NAMALWA (cell line): ENCODE measurements around the gene SPINK7.
"Not testable (repeated sequence)": the region's sequence is repeated elsewhere in the genome, so short reads cannot be mapped to it uniquely, and the experiment has no call there.

Source experiments
- DNase-seq: peaks from one replicate; pipeline ENCODE4 v3.0.0-alpha.2; 2015; ENCODE audit warnings: low spot score

SPINK7 gene

GRCh38 chr5:148312153-148312552 lies at the start of gene SPINK7:
Gene SPINK7, plus strand, starts transcription at chr5:148312423. Its CDS starts 61 bp downstream, at chr5:148312484.
- no peak for DNase-seq

- no peak for DNase-seq
Observed at GRCh38 chr5:148267962-148268361, 44.3 kb upstream of the SPINK7 start.

DNA sequence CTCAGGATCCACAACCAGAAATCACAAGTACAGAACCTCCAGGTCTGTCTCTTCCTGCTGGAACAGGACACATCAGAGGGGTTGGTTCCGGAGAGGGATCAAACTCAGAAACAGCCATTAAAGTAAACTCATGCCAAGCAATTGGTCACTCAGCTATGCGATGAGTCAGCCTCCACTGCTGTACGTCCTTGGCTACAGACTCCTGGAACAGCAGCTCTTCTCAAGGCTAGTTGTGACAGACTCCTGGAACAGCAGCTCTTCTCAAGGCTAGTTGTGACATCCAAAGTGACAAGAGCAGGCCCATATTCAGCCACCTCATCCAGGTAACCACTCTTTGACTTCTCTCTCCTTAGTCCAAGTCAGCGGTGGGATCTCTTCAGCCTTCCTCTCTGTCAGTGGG lies 43.7 kb upstream of the SPINK7 start, which contains the start of gene SPINK13:
Gene SPINK13, plus strand, starts transcription at position 229 of the 400 bp plus-strand sequence. CDS start 1,279 bp downstream, outside the sequence.
- no peak for DNase-seq

DNA sequence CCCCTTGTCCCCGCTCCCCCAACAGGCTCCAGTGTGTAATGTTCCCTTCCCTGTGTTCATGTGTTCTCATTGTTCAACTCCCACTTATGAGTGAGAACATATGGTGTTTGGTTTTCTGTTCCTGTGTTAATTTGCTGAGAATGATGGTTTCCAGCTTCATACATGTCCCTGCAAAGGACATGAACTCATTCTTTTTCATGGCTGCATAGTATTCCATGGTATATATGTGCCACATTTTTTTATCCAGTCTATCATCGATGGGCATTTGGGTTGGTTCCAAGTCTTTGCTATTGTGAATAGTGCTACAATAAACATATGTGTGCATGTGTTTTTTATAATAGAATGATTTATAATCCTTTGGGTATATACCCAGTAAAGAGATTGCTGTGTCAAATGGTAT lies 37.1 kb upstream of the SPINK7 start:
- not testable (repeated sequence) for DNase-seq

GRCh38 chr5:148280893-148281292 lies 31.3 kb upstream of the SPINK7 start:
- DNase-seq: not testable (repeated sequence)

GRCh38 chr5:148281336-148281735 lies 30.9 kb upstream of the SPINK7 start:
- DNase-seq: not testable (repeated sequence)

DNA sequence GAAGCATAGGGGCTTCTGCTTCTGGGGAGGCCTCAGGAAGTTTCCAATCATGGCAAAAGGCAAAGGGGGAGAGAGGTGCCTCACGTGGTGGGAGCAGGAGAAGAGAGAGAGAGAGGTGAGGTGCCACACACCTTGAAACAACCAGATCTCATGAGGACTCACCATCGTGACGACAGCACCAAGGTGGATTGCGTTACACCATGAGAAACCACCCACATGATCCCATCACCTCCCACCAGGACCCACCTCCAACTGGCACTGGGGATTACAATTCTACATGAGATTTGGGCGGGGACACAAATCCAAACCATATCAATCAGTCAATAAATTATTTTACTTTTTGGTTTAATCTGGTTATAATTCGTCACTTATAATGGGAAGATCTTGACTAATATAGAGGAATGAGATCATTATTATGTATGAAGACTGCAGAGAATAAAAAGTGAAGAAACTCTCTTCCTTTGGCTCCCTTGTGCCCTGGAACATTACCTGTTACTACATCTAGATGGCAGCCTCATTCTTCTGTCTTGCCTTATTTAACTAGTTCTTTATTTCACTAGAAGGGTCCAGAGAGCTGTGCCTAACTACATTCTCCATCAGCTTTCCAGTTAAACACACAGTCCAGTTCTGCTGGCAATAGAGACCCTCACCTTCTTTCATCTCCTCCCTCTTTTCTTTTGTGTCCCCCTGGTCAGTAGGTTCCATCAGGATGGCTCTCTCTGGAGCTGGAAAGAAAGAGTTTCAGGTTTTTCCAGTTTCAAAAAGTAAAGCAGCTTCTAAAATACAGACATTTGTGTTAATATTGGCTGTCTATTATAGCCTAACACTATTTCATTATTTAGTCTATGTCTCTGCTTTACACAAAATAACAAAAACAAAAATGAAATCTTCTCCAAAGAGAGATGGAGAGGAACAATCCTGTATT lies 21.7 kb upstream of the SPINK7 start:
- peak; percentile 34 for DNase-seq

DNA sequence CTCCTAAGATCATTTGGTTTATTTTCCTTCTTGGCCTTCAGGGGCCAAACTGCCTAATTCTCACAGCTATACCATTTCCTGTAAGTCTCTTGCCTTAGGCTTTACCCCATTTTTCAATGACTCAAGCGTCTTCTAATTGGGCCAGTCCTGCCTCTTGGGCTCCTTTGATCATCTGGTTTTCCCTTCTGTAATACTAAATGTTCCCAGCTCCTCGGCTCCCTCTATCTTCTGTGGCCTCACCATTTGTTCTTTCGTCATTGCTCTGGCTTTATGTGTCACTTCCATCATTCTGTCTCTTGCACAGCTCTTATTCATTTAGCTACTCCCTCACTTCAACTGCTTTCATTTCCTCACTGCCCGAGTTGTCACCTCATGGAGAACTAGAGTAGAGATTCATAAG lies 14.5 kb upstream of the SPINK7 start:
- DNase-seq: no peak

- DNase-seq: no peak
Observed at GRCh38 chr5:148306446-148306845, 5.8 kb upstream of the SPINK7 start.

- DNase-seq: no peak
Observed at GRCh38 chr5:148309019-148309418, 3.2 kb upstream of the SPINK7 start.

- DNase-seq: no peak
Observed at GRCh38 chr5:148309746-148310145, 2.5 kb upstream of the SPINK7 start.

- DNase-seq: no peak
Observed at GRCh38 chr5:148311484-148311883, 739 bp upstream of the SPINK7 start.

DNA sequence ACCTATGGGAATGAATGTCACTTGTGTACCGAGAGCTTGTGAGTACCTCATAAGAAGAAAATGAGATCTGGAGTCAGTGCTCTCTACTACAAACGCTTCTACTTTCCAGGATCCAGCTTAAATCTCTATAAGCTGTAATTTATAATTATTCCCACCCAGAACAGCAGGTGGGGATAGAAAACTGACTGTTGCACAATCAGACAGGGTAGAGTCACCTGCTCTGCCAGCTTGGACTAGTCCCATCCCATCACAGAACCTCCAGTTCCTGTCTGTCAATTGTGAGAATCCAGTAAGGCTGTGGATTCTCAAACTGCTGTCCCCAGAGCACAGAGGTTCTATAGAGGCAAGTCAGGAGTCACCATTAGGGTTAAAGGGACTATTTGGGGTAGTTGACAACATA lies 2.0 kb downstream of the SPINK7 start:
- no peak for DNase-seq

- DNase-seq: no peak
Observed at GRCh38 chr5:148314731-148315130, 2.5 kb downstream of the SPINK7 start.

DNA sequence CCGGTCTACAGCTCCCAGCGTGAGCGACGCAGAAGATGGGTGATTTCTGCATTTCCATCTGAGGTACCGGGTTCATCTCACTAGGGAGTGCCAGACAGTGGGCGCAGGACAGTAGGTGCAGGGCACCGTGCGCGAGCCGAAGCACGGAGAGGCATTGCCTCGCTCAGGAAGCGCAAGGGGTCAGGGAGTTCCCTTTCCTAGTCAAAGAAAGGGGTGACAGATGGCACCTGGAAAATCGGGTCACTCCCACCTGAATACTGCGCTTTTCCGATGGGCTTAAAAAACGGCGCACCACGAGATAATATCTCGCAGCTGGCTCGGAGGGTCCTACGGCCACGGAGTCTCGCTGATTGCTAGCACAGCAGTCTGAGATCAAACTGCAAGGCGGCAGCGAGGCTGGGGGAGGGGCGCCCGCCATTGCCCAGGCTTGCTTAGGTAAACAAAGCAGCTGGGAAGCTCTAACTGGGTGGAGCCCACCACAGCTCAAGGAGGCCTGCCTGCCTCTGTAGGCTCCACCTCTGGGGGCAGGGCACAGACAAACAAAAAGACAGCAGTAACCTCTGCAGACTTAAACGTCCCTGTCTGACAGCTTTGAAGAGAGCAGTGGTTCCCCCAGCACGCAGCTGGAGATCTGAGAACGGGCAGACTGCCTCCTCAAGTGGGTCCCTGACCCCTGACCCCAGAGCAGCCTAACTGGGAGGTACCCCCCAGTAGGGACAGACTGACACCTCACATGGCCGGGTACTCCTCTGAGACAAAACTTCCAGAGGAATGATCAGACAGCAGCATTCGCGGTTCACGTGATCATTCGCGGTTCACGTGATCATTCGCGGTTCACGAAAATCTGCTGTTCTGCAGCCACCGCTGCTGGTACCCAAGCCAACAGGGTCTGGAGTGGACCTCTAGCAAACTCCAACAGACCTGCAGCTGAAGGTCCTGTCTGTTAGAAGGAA lies 8.1 kb downstream of the SPINK7 start:
- DNase-seq: not testable (repeated sequence)

DNA sequence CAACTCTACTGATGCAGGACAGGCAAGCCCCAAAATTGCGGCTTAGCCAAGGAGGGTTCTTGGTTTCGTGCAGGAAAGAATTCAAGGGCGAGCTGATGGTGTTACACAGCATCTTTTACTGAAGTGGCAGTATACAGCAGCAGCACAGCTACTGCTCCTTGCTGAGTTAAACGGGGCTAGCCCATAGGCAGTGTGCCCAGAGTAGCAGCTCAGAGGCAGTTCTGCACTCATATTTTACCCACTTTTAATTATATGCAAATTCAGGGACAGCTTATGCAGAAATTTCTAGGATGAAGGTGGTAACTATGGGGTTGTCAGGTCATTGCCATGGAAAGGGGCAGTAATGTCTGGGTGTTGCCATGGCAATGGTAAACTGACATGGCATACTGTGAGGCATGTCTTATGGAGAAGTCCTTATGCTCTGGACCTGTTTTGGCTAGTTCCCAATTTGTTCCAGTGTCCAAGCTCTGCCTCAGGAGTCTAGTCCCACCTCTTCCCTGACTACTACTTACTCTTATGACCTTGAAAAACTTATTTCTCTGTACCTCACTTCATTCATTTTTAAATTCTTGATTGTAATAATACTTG lies 21.1 kb downstream of the SPINK7 start:
- no peak for DNase-seq

- DNase-seq: no peak
Observed at GRCh38 chr5:148335259-148335658, 23.0 kb downstream of the SPINK7 start, which contains the start of gene SPINK9. Gene SPINK9, plus strand, starts transcription at chr5:148335559. Its CDS starts 55 bp downstream, at chr5:148335614.

DNA sequence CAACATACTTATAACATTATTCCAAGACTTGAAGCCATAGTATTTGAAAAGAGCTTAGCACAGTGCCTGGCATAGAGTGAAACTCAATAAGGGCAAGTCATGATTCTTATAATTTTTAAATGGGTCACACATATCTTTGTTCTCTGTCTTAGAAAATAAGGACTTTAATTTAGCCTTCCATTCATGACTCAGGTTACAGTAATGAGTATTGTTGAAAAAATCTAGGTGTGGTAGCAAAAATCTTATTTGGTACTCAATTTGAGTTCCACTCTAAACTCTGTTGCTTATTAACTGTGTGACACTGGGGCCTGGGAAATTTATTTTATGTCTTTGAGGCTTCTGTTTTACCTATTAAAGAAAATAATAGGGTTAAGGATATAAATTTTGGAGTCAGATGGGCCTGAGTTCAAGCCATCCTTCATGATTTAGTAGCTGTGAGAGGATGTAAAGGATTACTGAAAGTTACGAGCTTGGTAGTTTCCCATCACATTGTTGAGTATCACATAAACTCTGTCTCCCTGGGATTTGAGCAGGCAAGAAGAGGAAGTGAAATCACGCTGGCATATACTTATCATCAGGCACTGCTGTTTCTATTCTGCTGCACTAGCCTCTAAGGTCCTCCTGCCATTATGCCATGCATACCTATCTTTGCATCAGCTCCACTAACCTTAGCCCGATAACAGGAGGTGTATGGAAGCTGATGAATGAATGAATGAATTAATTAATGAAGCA lies 24.6 kb downstream of the SPINK7 start:
- peak; percentile 12 for DNase-seq

GRCh38 chr5:148342371-148343045 lies 30.3 kb downstream of the SPINK7 start:
- no peak for DNase-seq

DNA sequence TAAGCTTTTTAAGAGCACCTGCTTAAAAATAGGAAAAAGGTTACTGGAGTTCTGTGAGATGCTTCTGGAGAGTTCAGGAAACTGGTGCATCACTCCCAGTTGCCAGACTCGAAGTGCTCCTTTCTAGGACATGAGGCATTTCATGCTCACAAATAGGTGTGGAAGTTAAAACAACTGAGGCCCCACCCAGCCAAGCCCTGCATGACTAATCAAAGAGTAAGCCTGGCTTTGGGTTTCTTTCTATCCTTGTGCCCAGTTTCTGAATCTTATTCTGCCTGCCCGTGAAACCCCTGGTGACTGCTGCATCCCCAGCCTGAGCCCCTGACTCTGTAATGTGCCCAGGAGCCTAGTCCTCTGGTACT lies 30.8 kb downstream of the SPINK7 start:
- no peak for DNase-seq
